ENCODE measurements around the gene OR6B3.
"Not testable (repeated sequence)": the region's sequence is repeated elsewhere in the genome, so short reads cannot be mapped to it uniquely, and the experiment has no call there.

Gene OR6B3

GRCh38 chr2:240053173-240054155 lies at the start of gene OR6B3:
Gene OR6B3, minus strand, starts transcription at chr2:240053521.
- DNase-seq: no peak

- no peak for DNase-seq
These were observed 45.0 kb upstream of the OR6B3 start for GRCh38 chr2:240098349-240098748.

- DNase-seq: no peak
These were observed 42.5 kb upstream of the OR6B3 start for GRCh38 chr2:240095556-240096523.

GRCh38 chr2:240089306-240089705 lies 36.0 kb upstream of the OR6B3 start:
- DNase-seq: peak; percentile 5

- DNase-seq: no peak
These were observed 33.2 kb upstream of the OR6B3 start for GRCh38 chr2:240086563-240086962.

- DNase-seq: no peak
These were observed 25.3 kb upstream of the OR6B3 start for GRCh38 chr2:240078631-240079030.

- no peak for DNase-seq
These were observed 24.1 kb upstream of the OR6B3 start for GRCh38 chr2:240077442-240077841.

GRCh38 chr2:240074545-240074944 lies 21.2 kb upstream of the OR6B3 start:
- no peak for DNase-seq

- no peak for DNase-seq
These were observed 17.6 kb upstream of the OR6B3 start for GRCh38 chr2:240070907-240071306.

GRCh38 chr2:240069829-240070228 lies 16.5 kb upstream of the OR6B3 start:
- no peak for DNase-seq

- DNase-seq: no peak
These were observed 14.9 kb upstream of the OR6B3 start for GRCh38 chr2:240068193-240068592.

- DNase-seq: no peak
These were observed 13.2 kb upstream of the OR6B3 start for GRCh38 chr2:240066489-240066888.

GRCh38 chr2:240064898-240065297 lies 11.6 kb upstream of the OR6B3 start:
- DNase-seq: no peak

GRCh38 chr2:240060977-240061591 lies 7.8 kb upstream of the OR6B3 start:
- peak; percentile 79 for DNase-seq

GRCh38 chr2:240056678-240057077 lies 3.4 kb upstream of the OR6B3 start:
- DNase-seq: no peak

- DNase-seq: no peak
These were observed 2.0 kb upstream of the OR6B3 start for GRCh38 chr2:240055177-240055917.

GRCh38 chr2:240052524-240052923 lies 797 bp downstream of the OR6B3 start:
- no peak for DNase-seq

- no peak for DNase-seq
These were observed 1.6 kb downstream of the OR6B3 start for GRCh38 chr2:240051697-240052096.

- DNase-seq: no peak
These were observed 3.0 kb downstream of the OR6B3 start for GRCh38 chr2:240050278-240050677.

- DNase-seq: no peak
These were observed 5.1 kb downstream of the OR6B3 start for GRCh38 chr2:240048237-240048636.

GRCh38 chr2:240045098-240045497 lies 8.2 kb downstream of the OR6B3 start:
- DNase-seq: no peak

GRCh38 chr2:240044096-240044495 lies 9.2 kb downstream of the OR6B3 start:
- DNase-seq: not testable (repeated sequence)
